Ishikawa (cell line): ENCODE data around the gene NEK10.
A peak's percentile ranks its signal among the peaks of the same experiment; 100 is the strongest.

ENCODE experiments used
- CEBPB ChIP-seq: IDR thresholded peaks from 2 replicates; pipeline ENCODE4 v1.6.1; 2012
- CREB1 ChIP-seq: IDR thresholded peaks from 2 replicates; pipeline ENCODE4 v1.6.1; 2012; ENCODE audit warnings: low read depth
- EGR1 ChIP-seq: IDR thresholded peaks from 2 replicates; pipeline ENCODE4 v1.6.1; 2012
- EP300 ChIP-seq: IDR thresholded peaks from 2 replicates; pipeline ENCODE4 v1.6.1; 2012; ENCODE audit warnings: borderline replicate concordance
- FOXM1 ChIP-seq: IDR thresholded peaks from 2 replicates; pipeline ENCODE4 v1.6.1; 2012; ENCODE audit warnings: low read depth, borderline replicate concordance
- MAX ChIP-seq: IDR thresholded peaks from 2 replicates; pipeline ENCODE4 v1.6.1; 2012
- NFIC ChIP-seq: IDR thresholded peaks from 2 replicates; pipeline ENCODE4 v1.6.1; 2012
- RAD21 ChIP-seq: IDR thresholded peaks from 2 replicates; pipeline ENCODE4 v1.6.1; 2012; ENCODE audit warnings: low read depth
- REST ChIP-seq: IDR thresholded peaks from 2 replicates; pipeline ENCODE4 v1.6.1; 2012; ENCODE audit warnings: low read depth, mild to moderate bottlenecking
- TAF1 ChIP-seq: IDR thresholded peaks from 2 replicates; pipeline ENCODE4 v1.6.1; 2012; ENCODE audit warnings: low read depth, mild to moderate bottlenecking
- TCF12 ChIP-seq: IDR thresholded peaks from 2 replicates; pipeline ENCODE4 v1.6.1; 2012; ENCODE audit warnings: low read depth
- TEAD4 ChIP-seq: IDR thresholded peaks from 2 replicates; pipeline ENCODE4 v1.6.1; 2012
- USF1 ChIP-seq: IDR thresholded peaks from 2 replicates; pipeline ENCODE4 v1.6.1; 2012
- YY1 ChIP-seq: IDR thresholded peaks from 2 replicates; pipeline ENCODE4 v1.6.1; 2012; ENCODE audit warnings: low read depth
- ZBTB7A ChIP-seq: IDR thresholded peaks from 2 replicates; pipeline ENCODE4 v1.6.1; 2012; ENCODE audit warnings: low read depth

Gene NEK10

GRCh38 chr3:27141668-27142067 lies 227.5 kb downstream of the NEK10 start:
- no peak for TF ChIP-seq TCF12
- TF ChIP-seq TEAD4 = no peak
- TF ChIP-seq CREB1 = no peak
- peak; percentile 29; the same call in 1 of the 2 replicates for TF ChIP-seq RAD21
- TF ChIP-seq TAF1 = no peak

- TF ChIP-seq CEBPB (no peak), YY1 (no peak), FOXM1 (no peak), RAD21 (no peak), CREB1 (no peak), ZBTB7A (no peak), REST (no peak), EGR1 (no peak), TCF12 (no peak), TEAD4 (no peak), EP300 (no peak), NFIC (no peak), MAX (no peak), TAF1 (no peak), USF1 (no peak)
Measured at GRCh38 chr3:27138562-27138961, 230.6 kb downstream of the NEK10 start.

GRCh38 chr3:27138005-27138404 lies 231.2 kb downstream of the NEK10 start:
- TF ChIP-seq TAF1 (no peak), CEBPB (no peak), EGR1 (no peak), REST (no peak), TEAD4 (no peak), ZBTB7A (no peak), USF1 (no peak), FOXM1 (no peak), CREB1 (no peak)

- peak; percentile 89 for TF ChIP-seq RAD21
- TF ChIP-seq MAX = no peak
- TF ChIP-seq TEAD4 = no peak
- TF ChIP-seq YY1 = no peak
Measured at GRCh38 chr3:27134171-27134796, 234.9 kb downstream of the NEK10 start.

GRCh38 chr3:27133060-27133459 lies 236.1 kb downstream of the NEK10 start:
- no peak for TF ChIP-seq FOXM1
- TF ChIP-seq ZBTB7A = no peak
- TF ChIP-seq RAD21 = no peak
- no peak for TF ChIP-seq CEBPB
- TF ChIP-seq NFIC = no peak
- TF ChIP-seq REST = no peak
- no peak for TF ChIP-seq USF1
- no peak for TF ChIP-seq MAX
- TF ChIP-seq TCF12 = no peak
- no peak for TF ChIP-seq TEAD4
